Mucosa of stomach (tissue), 1 donor: ENCODE data around the gene ZFYVE19.

Experiments used
- H3K27me3 ChIP-seq: one replicate; pipeline ENCODE4 v1.7.0; 2013; ENCODE audit warnings: mild to moderate bottlenecking, low read length; ENCODE audit not compliant: control insufficient read depth, insufficient read depth
- H3K36me3 ChIP-seq: one replicate; pipeline ENCODE4 v1.7.0; 2013; ENCODE audit warnings: low read length; ENCODE audit not compliant: control insufficient read depth, insufficient read depth
- H3K4me1 ChIP-seq: one replicate; pipeline ENCODE4 v1.7.0; 2013; ENCODE audit warnings: mild to moderate bottlenecking, low read length; ENCODE audit not compliant: control insufficient read depth, insufficient read depth
- H3K4me3 ChIP-seq: one replicate; pipeline ENCODE4 v1.7.0; 2013; ENCODE audit warnings: low read length
- H3K9ac ChIP-seq: one replicate; pipeline ENCODE4 v1.7.0; 2013; ENCODE audit warnings: mild to moderate bottlenecking, low read length, moderate library complexity
- H3K9me3 ChIP-seq: one replicate; pipeline ENCODE4 v1.7.0; 2013; ENCODE audit warnings: mild to moderate bottlenecking, low read length, moderate library complexity; ENCODE audit not compliant: control insufficient read depth
- donor health status: Pancreatic carcinoma.

ZFYVE19 gene

GRCh38 chr15:40769274-40770146, 37.4 kb upstream of the ZFYVE19 start, which contains the start of gene C15orf62:
C15orf62 (plus strand) TSS chr15:40769980; CDS start chr15:40770496, 516 bp downstream.
- Histone ChIP-seq H3K9me3 (no peaks in the 10 kb centered on the region), H3K4me3 (no peak within 1 kb of the TSS), H3K9ac (peak within 1 kb of the TSS; percentile 52), H3K4me1 (peaks cover 65% of the 10 kb centered on the region), H3K36me3 (peaks cover 11% of the 10 kb centered on the region), H3K27me3 (no peaks in the 10 kb centered on the region)

GRCh38 chr15:40770147-40770721, 36.7 kb upstream of the ZFYVE19 start:
- Histone ChIP-seq H3K9ac (peak overlapping the region; percentile 26), H3K36me3 (peaks cover 18% of the 10 kb centered on the region), H3K9me3 (no peaks in the 10 kb centered on the region), H3K4me3 (no peak overlapping the region), H3K27me3 (no peaks in the 10 kb centered on the region), H3K4me1 (peaks cover 58% of the 10 kb centered on the region)

GRCh38 chr15:40771242-40771641, 35.6 kb upstream of the ZFYVE19 start:
- peaks cover 24% of the 10 kb centered on the region for H3K36me3 ChIP-seq
- no peak overlapping the region for H3K9ac ChIP-seq
- no peak overlapping the region for H3K4me3 ChIP-seq
- no peaks in the 10 kb centered on the region for H3K9me3 ChIP-seq
- H3K4me1 ChIP-seq = peaks cover 56% of the 10 kb centered on the region
- H3K27me3 ChIP-seq = no peaks in the 10 kb centered on the region

DNA sequence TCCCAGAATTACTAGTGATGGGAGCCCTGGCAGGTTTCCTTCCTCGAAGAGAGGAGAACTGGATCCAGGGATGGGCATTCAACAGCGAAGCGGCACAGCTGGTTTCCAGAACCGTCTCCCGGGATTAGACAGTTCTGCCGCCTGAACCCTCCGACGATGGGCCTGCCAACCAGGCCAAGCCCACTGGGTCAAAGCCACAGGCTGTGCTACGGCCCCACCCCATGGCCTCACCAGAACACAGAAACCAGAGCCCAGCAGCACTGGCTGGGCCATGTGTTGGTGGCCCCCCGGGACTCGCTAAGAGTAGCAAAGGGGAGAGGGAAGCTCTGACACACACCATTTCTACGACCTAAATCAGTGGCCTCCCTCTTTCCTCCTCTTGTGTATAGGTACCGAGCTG, 34.9 kb upstream of the ZFYVE19 start:
- Histone ChIP-seq H3K27me3 (no peaks in the 10 kb centered on the region), H3K4me3 (no peak overlapping the region), H3K9me3 (no peaks in the 10 kb centered on the region), H3K36me3 (peaks cover 24% of the 10 kb centered on the region), H3K9ac (no peak overlapping the region), H3K4me1 (peaks cover 56% of the 10 kb centered on the region)

- Histone ChIP-seq H3K9me3 (no peaks in the 10 kb centered on the region), H3K4me1 (peaks cover 42% of the 10 kb centered on the region), H3K9ac (no peak overlapping the region), H3K36me3 (peaks cover 24% of the 10 kb centered on the region), H3K4me3 (no peak overlapping the region), H3K27me3 (no peaks in the 10 kb centered on the region)
Observed at GRCh38 chr15:40773496-40773895, 33.4 kb upstream of the ZFYVE19 start.

GRCh38 chr15:40773902-40774301, 33.0 kb upstream of the ZFYVE19 start:
- H3K36me3 ChIP-seq = peaks cover 24% of the 10 kb centered on the region
- no peaks in the 10 kb centered on the region for H3K9me3 ChIP-seq
- H3K27me3 ChIP-seq = no peaks in the 10 kb centered on the region
- no peak overlapping the region for H3K4me3 ChIP-seq
- no peak overlapping the region for H3K9ac ChIP-seq
- H3K4me1 ChIP-seq = peaks cover 38% of the 10 kb centered on the region

- H3K36me3 ChIP-seq = peaks cover 33% of the 10 kb centered on the region
Observed at GRCh38 chr15:40775007-40775406, 31.9 kb upstream of the ZFYVE19 start.

GRCh38 chr15:40775740-40776536, 31.0 kb upstream of the ZFYVE19 start:
- no peaks in the 10 kb centered on the region for H3K9me3 ChIP-seq
- H3K36me3 ChIP-seq = peaks cover 34% of the 10 kb centered on the region
- H3K9ac ChIP-seq = peak overlapping the region; percentile 47
- H3K4me1 ChIP-seq = peaks cover 18% of the 10 kb centered on the region
- no peak overlapping the region for H3K4me3 ChIP-seq
- H3K27me3 ChIP-seq = no peaks in the 10 kb centered on the region

More at GRCh38 chr15:40775007-40775406, 31.9 kb upstream of the ZFYVE19 start:
- Histone ChIP-seq H3K4me3 (no peak overlapping the region), H3K27me3 (no peaks in the 10 kb centered on the region), H3K9me3 (no peaks in the 10 kb centered on the region), H3K9ac (no peak overlapping the region), H3K4me1 (peaks cover 27% of the 10 kb centered on the region)

- peaks cover 34% of the 10 kb centered on the region for H3K36me3 ChIP-seq
- H3K4me3 ChIP-seq = no peak overlapping the region
Observed at GRCh38 chr15:40776537-40777141, 30.2 kb upstream of the ZFYVE19 start.

DNA sequence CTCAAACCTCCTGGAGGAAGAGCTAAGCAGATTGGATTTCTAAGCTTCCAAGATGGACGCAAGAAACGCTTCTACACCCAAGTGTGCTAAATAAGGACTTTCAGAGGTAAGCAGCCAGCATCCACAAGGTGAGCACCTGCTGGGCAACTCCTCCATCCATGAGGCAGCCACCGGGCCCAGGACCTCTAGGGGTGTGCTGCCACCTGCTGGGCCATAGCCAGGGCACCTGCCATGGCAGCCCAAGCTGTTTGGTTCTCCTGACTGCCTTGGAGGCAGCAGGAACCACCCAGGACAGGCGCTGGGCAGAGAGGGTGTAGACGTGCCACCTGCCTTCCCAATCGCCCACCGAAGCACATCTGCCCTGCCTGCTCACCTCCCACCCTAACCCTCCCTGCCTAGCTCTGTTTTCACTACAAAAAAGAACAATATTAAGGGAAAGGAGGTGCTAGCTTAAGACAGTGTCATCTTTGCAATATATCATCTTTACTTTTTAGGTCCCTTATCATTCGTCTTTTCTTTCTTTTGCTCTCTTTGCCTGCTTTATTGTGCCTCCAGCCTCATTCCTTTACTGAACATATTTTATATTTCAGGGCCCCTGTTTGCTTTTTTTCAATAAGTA, 24.2 kb upstream of the ZFYVE19 start:
- Histone ChIP-seq H3K4me3 (no peak overlapping the region), H3K4me1 (peaks cover 27% of the 10 kb centered on the region)

More at GRCh38 chr15:40776537-40777141, 30.2 kb upstream of the ZFYVE19 start:
- Histone ChIP-seq H3K4me1 (peaks cover 17% of the 10 kb centered on the region), H3K27me3 (no peaks in the 10 kb centered on the region), H3K9me3 (no peaks in the 10 kb centered on the region), H3K9ac (peak overlapping the region; percentile 47)

DNA sequence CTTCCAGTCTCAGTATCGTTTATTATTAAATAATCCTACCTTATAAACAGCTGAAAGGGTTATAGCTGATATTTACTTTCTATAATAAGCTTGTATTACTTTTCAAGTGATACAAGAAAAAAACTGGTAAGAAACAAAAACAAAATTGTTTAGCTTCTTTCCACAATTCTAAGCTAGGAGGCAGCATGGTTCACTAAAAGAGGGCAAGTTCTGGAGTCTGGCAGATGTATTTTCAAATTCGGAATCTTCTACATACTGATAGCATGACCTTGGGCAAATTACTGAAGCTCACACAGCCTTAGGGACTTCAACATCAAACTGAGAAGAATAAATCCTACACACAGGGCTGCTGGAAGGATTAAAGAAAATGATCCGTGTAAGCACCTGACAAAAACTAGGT, 21.7 kb upstream of the ZFYVE19 start:
- Histone ChIP-seq H3K9ac (peak overlapping the region; percentile 30), H3K9me3 (no peaks in the 10 kb centered on the region)

More for the DNA sequence above, 24.2 kb upstream of the ZFYVE19 start:
- H3K9me3 ChIP-seq = no peaks in the 10 kb centered on the region
- H3K9ac ChIP-seq = no peak overlapping the region
- peaks cover 11% of the 10 kb centered on the region for H3K36me3 ChIP-seq
- no peaks in the 10 kb centered on the region for H3K27me3 ChIP-seq

More for the DNA sequence above, 21.7 kb upstream of the ZFYVE19 start:
- H3K4me3 ChIP-seq = no peak overlapping the region
- no peaks in the 10 kb centered on the region for H3K36me3 ChIP-seq
- no peaks in the 10 kb centered on the region for H3K27me3 ChIP-seq
- H3K4me1 ChIP-seq = peaks cover 43% of the 10 kb centered on the region
